ENCODE measurements around the gene IL17C. TPM values are rescaled to one million over a fixed set of nuclear protein-coding genes. Genes with fewer than 3 reads are reported as not detected.

The IL17C gene
- total RNA-seq, 4 donors from 2014 or later, result not detected

DNA sequence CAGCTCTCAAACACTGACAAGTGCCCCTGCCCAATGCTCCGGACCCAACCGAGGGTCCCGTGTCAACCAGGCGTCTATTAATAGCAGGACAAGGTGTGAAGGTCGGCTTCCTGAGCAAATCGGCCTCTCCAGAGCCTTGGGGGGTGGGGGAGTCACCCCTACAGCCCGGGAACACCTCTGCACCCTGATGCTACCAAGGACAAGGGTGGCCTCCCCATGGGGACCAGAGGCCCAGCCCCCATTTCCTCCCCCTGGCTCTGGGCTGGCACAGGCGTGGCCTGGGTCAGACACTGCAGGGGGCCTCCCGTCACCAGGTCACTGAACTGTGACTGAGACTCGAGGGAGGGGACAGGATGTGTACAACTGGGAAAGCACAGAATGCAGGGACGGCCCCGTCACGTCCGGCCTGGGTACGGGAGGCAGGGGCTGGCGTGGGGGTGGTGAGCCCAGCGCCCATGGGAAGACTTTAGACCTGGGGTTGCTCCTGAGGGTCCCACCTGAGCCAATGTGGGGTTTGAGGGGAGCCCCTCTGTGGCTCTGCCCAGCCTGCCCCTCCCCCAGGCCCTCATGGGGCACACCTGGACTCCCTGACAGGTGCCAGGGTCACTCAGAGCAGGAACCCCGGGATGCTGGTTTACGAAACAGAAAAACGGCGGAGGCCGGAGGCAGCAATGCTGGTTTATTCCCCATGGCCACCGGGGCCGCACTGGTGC lies 13.1 kb downstream of the IL17C start:
- TF ChIP-seq, protein P1, sequence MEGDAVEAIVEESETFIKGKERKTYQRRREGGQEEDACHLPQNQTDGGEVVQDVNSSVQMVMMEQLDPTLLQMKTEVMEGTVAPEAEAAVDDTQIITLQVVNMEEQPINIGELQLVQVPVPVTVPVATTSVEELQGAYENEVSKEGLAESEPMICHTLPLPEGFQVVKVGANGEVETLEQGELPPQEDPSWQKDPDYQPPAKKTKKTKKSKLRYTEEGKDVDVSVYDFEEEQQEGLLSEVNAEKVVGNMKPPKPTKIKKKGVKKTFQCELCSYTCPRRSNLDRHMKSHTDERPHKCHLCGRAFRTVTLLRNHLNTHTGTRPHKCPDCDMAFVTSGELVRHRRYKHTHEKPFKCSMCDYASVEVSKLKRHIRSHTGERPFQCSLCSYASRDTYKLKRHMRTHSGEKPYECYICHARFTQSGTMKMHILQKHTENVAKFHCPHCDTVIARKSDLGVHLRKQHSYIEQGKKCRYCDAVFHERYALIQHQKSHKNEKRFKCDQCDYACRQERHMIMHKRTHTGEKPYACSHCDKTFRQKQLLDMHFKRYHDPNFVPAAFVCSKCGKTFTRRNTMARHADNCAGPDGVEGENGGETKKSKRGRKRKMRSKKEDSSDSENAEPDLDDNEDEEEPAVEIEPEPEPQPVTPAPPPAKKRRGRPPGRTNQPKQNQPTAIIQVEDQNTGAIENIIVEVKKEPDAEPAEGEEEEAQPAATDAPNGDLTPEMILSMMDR (IDR thresholded peaks at IDR 0.05), result no peak
- no peak for DNase-seq (ENCODE audit: low spot score)
- peak; percentile 7 for ATAC-seq (ENCODE audit: low FRiP score)

DNA sequence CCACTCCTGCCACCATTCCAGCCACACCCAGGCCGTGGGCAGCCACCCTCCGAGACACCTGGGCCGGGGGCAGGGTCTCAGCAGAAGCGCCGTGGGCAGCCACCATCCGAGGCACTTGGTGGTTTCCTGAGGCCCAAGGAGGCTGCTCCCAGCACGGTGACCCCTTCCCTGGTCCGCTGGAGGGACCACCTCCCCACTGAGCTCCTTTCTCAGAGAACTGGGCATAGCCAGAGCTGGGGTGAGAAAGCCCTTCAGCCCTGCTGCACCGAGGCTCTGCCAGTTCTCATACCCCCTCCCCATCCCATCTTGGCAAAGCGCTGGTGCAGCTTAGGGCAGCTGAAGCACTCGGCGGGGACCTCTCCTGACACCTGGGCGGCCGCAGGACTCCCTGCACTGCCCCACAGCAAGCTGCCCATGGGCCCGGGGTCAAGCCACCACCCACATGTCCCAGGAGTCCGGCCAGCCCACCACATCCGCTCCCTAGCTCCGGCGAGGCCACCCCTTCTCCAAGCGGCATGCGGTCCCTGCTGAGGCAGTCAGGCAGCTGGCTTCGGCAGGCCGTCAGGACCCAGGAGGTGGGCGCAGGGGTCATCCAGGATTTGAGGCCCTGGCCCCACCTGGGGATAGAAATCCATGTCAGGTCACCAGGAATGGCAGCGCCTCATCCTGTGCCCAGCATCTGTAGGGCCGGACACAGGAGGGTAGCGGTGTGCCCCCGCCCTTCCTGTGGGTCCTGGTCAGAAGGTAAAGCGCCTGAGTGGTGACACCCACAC lies 13.8 kb downstream of the IL17C start:
- TF ChIP-seq, protein P1 (IDR thresholded peaks at IDR 0.05), result no peak
- no peak for ATAC-seq (ENCODE audit: low FRiP score)

DNA sequence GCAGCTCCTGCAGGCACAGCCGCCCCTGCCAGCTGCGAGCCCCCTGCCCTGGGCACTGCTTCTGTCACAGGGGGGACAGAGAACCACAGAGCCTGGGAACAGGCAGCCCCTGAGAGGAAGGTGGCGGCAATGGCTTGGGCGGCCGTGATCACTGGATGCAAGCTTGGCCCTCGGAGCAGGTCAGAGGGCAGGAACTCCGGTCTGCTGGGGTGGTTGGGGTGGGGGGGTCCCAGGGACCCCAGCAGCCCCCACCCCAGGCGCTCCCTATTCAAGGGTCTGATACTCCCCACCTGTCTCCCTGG lies 14.3 kb downstream of the IL17C start:
- DNase-seq (ENCODE audit: low spot score) (no peak), ATAC-seq (ENCODE audit: low FRiP score) (no peak)
- TF ChIP-seq, protein P1 (IDR thresholded peaks at IDR 0.05), result no peak

More for the DNA sequence above, 13.8 kb downstream of the IL17C start:
- DNase-seq (ENCODE audit: low spot score), result no peak

DNA sequence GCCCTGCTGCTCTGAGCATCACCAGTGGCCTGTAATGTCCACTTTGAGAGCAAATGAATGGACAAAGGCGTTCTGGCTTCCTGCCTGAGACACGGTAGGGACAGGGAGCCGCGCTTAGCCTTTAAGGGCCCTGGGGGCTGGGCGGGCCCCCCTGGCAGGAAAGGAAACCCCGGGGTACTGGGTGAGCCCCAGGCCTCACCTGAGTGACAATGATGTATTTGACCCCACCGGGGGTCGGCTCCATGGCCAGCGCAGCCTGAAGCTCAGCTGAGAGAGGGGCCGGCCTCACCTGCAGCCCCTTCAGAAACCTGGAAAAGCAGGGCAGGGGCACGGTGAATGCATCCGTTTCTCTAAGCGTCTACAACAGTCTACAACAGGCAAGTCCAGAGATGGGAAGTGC lies 14.7 kb downstream of the IL17C start:
- TF ChIP-seq, protein P1 (IDR thresholded peaks at IDR 0.05), result no peak
- DNase-seq (ENCODE audit: low spot score), result no peak
- no peak for ATAC-seq (ENCODE audit: low FRiP score)

DNA sequence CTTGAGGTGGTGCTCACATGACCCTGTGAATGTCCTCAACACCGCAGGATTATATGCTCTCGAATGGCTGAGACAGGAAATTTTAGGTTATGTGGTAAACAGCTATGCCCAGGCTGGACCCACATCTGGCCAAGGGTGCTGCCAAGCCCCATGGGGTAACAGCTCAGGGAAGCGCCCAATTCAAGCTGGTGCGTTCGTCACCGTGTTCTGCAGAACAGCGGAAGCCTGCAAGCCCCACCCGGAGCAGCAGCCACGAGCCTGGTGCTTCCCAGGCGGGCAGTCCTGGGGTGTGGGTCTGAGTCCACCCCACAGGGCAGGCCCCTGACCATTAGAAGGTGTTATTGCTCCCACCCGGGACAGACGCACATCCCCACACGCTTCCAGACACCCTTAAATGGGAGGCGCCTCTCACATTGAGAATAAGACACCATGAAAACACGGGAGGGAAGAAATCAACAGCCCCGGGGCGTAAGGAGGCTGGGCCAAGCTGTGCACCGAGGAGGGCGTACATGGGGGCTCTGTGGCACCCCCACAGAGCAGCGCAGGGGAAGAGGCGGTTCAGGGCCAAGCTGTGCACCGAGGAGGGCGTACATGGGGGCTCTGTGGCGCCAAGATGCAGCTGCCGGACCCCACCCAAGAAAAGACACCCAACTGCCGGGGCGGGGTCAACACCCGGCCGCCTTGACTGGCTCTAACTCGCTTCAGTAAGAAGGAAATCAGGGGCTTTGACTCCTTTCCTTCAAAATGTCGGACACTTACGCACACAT lies 15.4 kb downstream of the IL17C start:
- no peak for DNase-seq (ENCODE audit: low spot score)
- TF ChIP-seq, protein P1 (IDR thresholded peaks at IDR 0.05), result no peak
- ATAC-seq (ENCODE audit: low FRiP score), result no peak

DNA sequence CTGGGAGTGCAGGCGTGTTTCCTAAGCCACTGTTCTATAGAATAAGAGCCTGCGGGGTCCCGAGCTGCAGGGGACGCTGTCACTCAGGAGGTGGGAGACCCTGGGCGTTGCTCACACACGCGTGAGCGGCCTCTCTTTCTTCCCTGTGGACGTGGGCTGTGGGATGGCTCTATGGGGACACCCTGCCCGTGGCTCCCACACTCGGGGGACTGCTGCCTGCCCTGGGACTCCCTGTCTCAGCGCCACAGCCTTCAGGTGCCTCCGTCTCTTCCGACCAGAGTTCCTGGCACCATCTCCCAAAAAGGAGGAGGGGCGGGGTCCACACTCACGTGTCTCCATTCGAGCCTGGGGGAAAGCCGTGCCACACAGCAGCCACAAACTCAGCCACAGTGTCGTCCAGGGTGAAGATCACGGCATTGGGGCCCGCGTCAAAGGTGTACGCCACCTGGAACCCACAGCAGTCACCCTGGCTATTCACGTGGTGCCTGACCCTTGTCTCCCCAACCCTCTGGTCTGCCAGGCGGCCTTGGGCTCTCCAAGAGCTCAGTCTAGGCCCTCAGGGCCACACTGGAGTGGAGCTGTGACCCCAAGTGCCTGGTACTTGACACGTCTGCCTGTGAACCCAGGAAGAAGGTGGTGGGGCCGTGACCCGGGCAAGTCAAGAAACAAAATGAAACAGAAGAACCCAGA lies 16.1 kb downstream of the IL17C start:
- TF ChIP-seq, protein P1 (IDR thresholded peaks at IDR 0.05), result no peak
- no peak for ATAC-seq (ENCODE audit: low FRiP score)
- DNase-seq (ENCODE audit: low spot score), result no peak

All from omental fat pad (tissue), 4 donors.